Mucosa of stomach (tissue), 1 donor: Measurements from ENCODE around the gene DOC2B.
"Not testable (repeated sequence)": the region's sequence is repeated elsewhere in the genome, so short reads cannot be mapped to it uniquely, and the experiment has no call there.

Experiments
- H3K27me3 ChIP-seq: one replicate; pipeline ENCODE4 v1.7.0; 2013; ENCODE audit warnings: mild to moderate bottlenecking, low read length; ENCODE audit not compliant: control insufficient read depth, insufficient read depth
- H3K36me3 ChIP-seq: one replicate; pipeline ENCODE4 v1.7.0; 2013; ENCODE audit warnings: low read length; ENCODE audit not compliant: control insufficient read depth, insufficient read depth
- H3K4me1 ChIP-seq: one replicate; pipeline ENCODE4 v1.7.0; 2013; ENCODE audit warnings: mild to moderate bottlenecking, low read length; ENCODE audit not compliant: control insufficient read depth, insufficient read depth
- H3K4me3 ChIP-seq: one replicate; pipeline ENCODE4 v1.7.0; 2013; ENCODE audit warnings: low read length
- H3K9ac ChIP-seq: one replicate; pipeline ENCODE4 v1.7.0; 2013; ENCODE audit warnings: mild to moderate bottlenecking, low read length, moderate library complexity
- H3K9me3 ChIP-seq: one replicate; pipeline ENCODE4 v1.7.0; 2013; ENCODE audit warnings: mild to moderate bottlenecking, low read length, moderate library complexity; ENCODE audit not compliant: control insufficient read depth
- donor health status: Pancreatic carcinoma.

DOC2B gene

GRCh38 chr17:222172-222571 lies 40.7 kb upstream of the DOC2B start:
- no peaks in the 10 kb centered on the region for H3K27me3 ChIP-seq
- H3K9me3 ChIP-seq: no peaks in the 10 kb centered on the region
- H3K4me1 ChIP-seq: no peaks in the 10 kb centered on the region
- H3K4me3 ChIP-seq: no peak overlapping the region
- no peaks in the 10 kb centered on the region for H3K36me3 ChIP-seq
- no peak overlapping the region for H3K9ac ChIP-seq

GRCh38 chr17:219696-220095 lies 38.2 kb upstream of the DOC2B start:
- H3K9ac ChIP-seq: no peak overlapping the region
- H3K27me3 ChIP-seq: no peaks in the 10 kb centered on the region
- H3K4me3 ChIP-seq: no peak overlapping the region
- peaks cover 5% of the 10 kb centered on the region for H3K4me1 ChIP-seq
- H3K36me3 ChIP-seq: no peaks in the 10 kb centered on the region
- H3K9me3 ChIP-seq: no peaks in the 10 kb centered on the region

GRCh38 chr17:218432-219110 lies 37.1 kb upstream of the DOC2B start:
- Histone ChIP-seq H3K27me3 (no peaks in the 10 kb centered on the region), H3K9me3 (no peaks in the 10 kb centered on the region), H3K9ac (no peak overlapping the region), H3K4me3 (no peak overlapping the region), H3K4me1 (peaks cover 5% of the 10 kb centered on the region), H3K36me3 (no peaks in the 10 kb centered on the region)

- no peaks in the 10 kb centered on the region for H3K9me3 ChIP-seq
- no peaks in the 10 kb centered on the region for H3K27me3 ChIP-seq
- peaks cover 5% of the 10 kb centered on the region for H3K4me1 ChIP-seq
- no peak overlapping the region for H3K4me3 ChIP-seq
- H3K9ac ChIP-seq: no peak overlapping the region
- H3K36me3 ChIP-seq: no peaks in the 10 kb centered on the region
Observed at GRCh38 chr17:216625-217024, 35.2 kb upstream of the DOC2B start.

GRCh38 chr17:215563-216478 lies 34.4 kb upstream of the DOC2B start:
- not testable (repeated sequence) for H3K4me1 ChIP-seq, H3K9me3 ChIP-seq, H3K36me3 ChIP-seq, H3K4me3 ChIP-seq, H3K27me3 ChIP-seq
- H3K9ac ChIP-seq: peak overlapping the region; percentile 44

- H3K9me3 ChIP-seq: no peaks in the 10 kb centered on the region
- no peak overlapping the region for H3K4me3 ChIP-seq
- peak overlapping the region; percentile 44 for H3K9ac ChIP-seq
- H3K27me3 ChIP-seq: no peaks in the 10 kb centered on the region
- H3K36me3 ChIP-seq: no peaks in the 10 kb centered on the region
- H3K4me1 ChIP-seq: peaks cover 5% of the 10 kb centered on the region
Observed at GRCh38 chr17:214881-215331, 33.5 kb upstream of the DOC2B start.

GRCh38 chr17:213286-214105 lies 32.0 kb upstream of the DOC2B start:
- H3K36me3 ChIP-seq: peaks cover 5% of the 10 kb centered on the region
- no peaks in the 10 kb centered on the region for H3K27me3 ChIP-seq
- no peak overlapping the region for H3K9ac ChIP-seq
- no peaks in the 10 kb centered on the region for H3K9me3 ChIP-seq
- H3K4me3 ChIP-seq: no peak overlapping the region
- peaks cover 5% of the 10 kb centered on the region for H3K4me1 ChIP-seq

- Histone ChIP-seq H3K27me3 (no peaks in the 10 kb centered on the region), H3K9me3 (no peaks in the 10 kb centered on the region), H3K9ac (no peak overlapping the region), H3K4me1 (peaks cover 4% of the 10 kb centered on the region), H3K36me3 (peaks cover 5% of the 10 kb centered on the region), H3K4me3 (no peak overlapping the region)
Observed at GRCh38 chr17:210402-210801, 29.0 kb upstream of the DOC2B start.

GRCh38 chr17:208429-208828 lies 27.0 kb upstream of the DOC2B start:
- peaks cover 3% of the 10 kb centered on the region for H3K27me3 ChIP-seq
- H3K4me1 ChIP-seq: no peaks in the 10 kb centered on the region
- no peak overlapping the region for H3K9ac ChIP-seq
- H3K9me3 ChIP-seq: no peaks in the 10 kb centered on the region
- H3K36me3 ChIP-seq: peaks cover 5% of the 10 kb centered on the region
- H3K4me3 ChIP-seq: no peak overlapping the region

- Histone ChIP-seq H3K36me3 (peaks cover 5% of the 10 kb centered on the region), H3K4me3 (no peak overlapping the region), H3K9ac (no peak overlapping the region), H3K27me3 (peaks cover 3% of the 10 kb centered on the region), H3K9me3 (no peaks in the 10 kb centered on the region), H3K4me1 (no peaks in the 10 kb centered on the region)
Observed at GRCh38 chr17:207775-208174, 26.3 kb upstream of the DOC2B start.

GRCh38 chr17:206941-207560 lies 25.6 kb upstream of the DOC2B start:
- Histone ChIP-seq H3K27me3 (peaks cover 3% of the 10 kb centered on the region), H3K9ac (no peak overlapping the region), H3K9me3 (no peaks in the 10 kb centered on the region), H3K36me3 (peaks cover 5% of the 10 kb centered on the region), H3K4me1 (no peaks in the 10 kb centered on the region), H3K4me3 (no peak overlapping the region)
